Ovary (tissue), 9 donors: ENCODE results near the gene GALNT12. TPM values are rescaled to one million over a fixed set of nuclear protein-coding genes. Genes with fewer than 3 reads are reported as not detected.

Experiments
- DNase-seq, 5 donors: peaks; one replicate each; pipeline ENCODE4 v3.0.0-alpha.2; 2019 to 2020
- H3K27ac ChIP-seq, 2 donors: fragments of 200-600 bp; one replicate each; pipeline versions ENCODE4 v1.5.1 to v1.8.0; 2019 to 2022
- H3K27me3 ChIP-seq: fragments of 200-600 bp; one replicate; pipeline ENCODE4 v1.8.0; 2022
- H3K36me3 ChIP-seq: fragments of 200-600 bp; sonication (generic); one replicate; pipeline ENCODE4 v1.5.1; 2019
- H3K4me1 ChIP-seq: one replicate; pipeline ENCODE4 v1.8.1; 2013; ENCODE audit warnings: mild to moderate bottlenecking, moderate library complexity; ENCODE audit not compliant: insufficient read depth
- H3K4me3 ChIP-seq: fragments of 200-600 bp; sonication (generic); one replicate; pipeline ENCODE4 v1.5.1; 2017
- H3K9me3 ChIP-seq, 2 donors: fragments of 200-600 bp in 1 of 2; sonication (generic) in 1 of 2; one replicate each; pipeline versions ENCODE4 v1.5.1 to v1.8.1; 2013 to 2019; ENCODE audit warnings: mild to moderate bottlenecking in 1 of 2, moderate library complexity in 1 of 2
- CTCF ChIP-seq, 3 donors: fragments of 450-650 bp in 2 of 3; fragments of 200-600 bp in 1 of 3; IDR thresholded peaks; one replicate each; pipeline versions ENCODE4 v1.5.1 to v1.8.0; 2016 to 2022; ENCODE audit warnings: antibody characterized with exemption in 3 of 3, mild to moderate bottlenecking in 1 of 3
- EP300 ChIP-seq: sonication (generic); formaldehyde crosslinking; IDR thresholded peaks from one replicate; pipeline ENCODE4 v1.6.1; 2017; ENCODE audit warnings: antibody characterized with exemption
- POLR2A ChIP-seq: fragments of 450-650 bp; IDR thresholded peaks from one replicate; pipeline ENCODE4 v1.6.1; 2017; ENCODE audit warnings: antibody characterized with exemption, mild to moderate bottlenecking, moderate library complexity
- whole genome bisulfite sequencing, 3 donors: extraction: QIAGEN DNeasy Blood & Tissue Kit in 1 of 3; methylation state at CpG; one replicate each; pipeline versions ENCODE4 v1.1.5 to v1.1.7; 2013 to 2017; 5-methylcytosine and 5-hydroxymethylcytosine counted together
- intact Hi-C, 4 donors: fragments of 100-400 bp; cut with DNase I; formaldehyde crosslinking; loops; one replicate each; pipeline versions ENCODE4 v1.11.0 to v1.15.1; 2022 to 2023
- polyA plus RNA-seq, 2 donors: library from polyadenylated mRNA; stranded (reverse); fragments of 200-250 nt in 1 of 2; fragments of 350-450 nt in 1 of 2; fragmentation: Illumina TruSeq in 1 of 2; extraction: RNeasy Lipid Tissue Mini Kit (QIAGEN cat#74804) in 1 of 2; gene quantifications; one replicate each; pipeline ENCODE4 v1.2.3, GENCODE V29; 2013 to 2014
- total RNA-seq, 7 donors: library from RNA; depleted of rRNA in 2 of 7; stranded (reverse); fragments of >200 nt in 2 of 7; fragmentation: NEBNext Ultra II Directional in 3 of 7; extraction: Animal tissue kit (Norgen Biotek cat#: 25700) in 3 of 7; gene quantifications; one replicate each; pipeline versions ENCODE4 v1.1.0 to v1.2.4, GENCODE V29; 2016 to 2023
- donor health status: DM: no; HTN: no; CAD: no; lungs with moderate emphysema.
- donor health status: DM: no; HTN: no; CAD: no.
- donor health status: Bipolar disorder and iron deficiency.
- donor health status: DM: yes; HTN: yes; CAD: no.
- donor health status: DM: no; HTN: no; CAD: no.
- donor health status: DM: yes; HTN: yes; CAD: no.

GALNT12 gene
- total and polyA plus RNA-seq, 9 donors = 0.23 to 7.0 (median 1.4) TPM

GRCh38 chr9:98821831-98822230 is 14.4 kb downstream of the GALNT12 start:
- Histone ChIP-seq H3K4me1 (no peaks in the 10 kb centered on the region), H3K27ac (no peak overlapping the region), H3K36me3 (no peaks in the 10 kb centered on the region), H3K4me3 (no peak overlapping the region), H3K9me3 (no peaks in the 10 kb centered on the region), H3K27me3 (no peaks in the 10 kb centered on the region)
- WGBS, 3 donors = 84 to 93% (median 92%) methylated on average over 2 of the region's 2 CpGs
- intact Hi-C loops = no loop called here
- DNase-seq = no peak
- no peak for TF ChIP-seq EP300
- no peak for TF ChIP-seq POLR2A

- Histone ChIP-seq H3K27ac (no peak overlapping the region), H3K27me3 (no peaks in the 10 kb centered on the region), H3K4me3 (no peak overlapping the region), H3K36me3 (no peaks in the 10 kb centered on the region), H3K9me3 (no peaks in the 10 kb centered on the region), H3K4me1 (no peaks in the 10 kb centered on the region)
- no peak for DNase-seq
- TF ChIP-seq EP300 (no peak), CTCF (IDR thresholded peaks at IDR 0.05) (no peak), POLR2A (no peak)
- intact Hi-C loops = no loop called here
- WGBS, 3 donors = 81 to 88% (median 85%) methylated on average over 6 of the region's 6 CpGs
These were observed 15.2 kb downstream of the GALNT12 start for GRCh38 chr9:98822661-98823060.

GRCh38 chr9:98823666-98824334 is 16.3 kb downstream of the GALNT12 start:
- intact Hi-C loops = no loop called here
- Histone ChIP-seq H3K27ac (no peak overlapping the region), H3K36me3 (no peaks in the 10 kb centered on the region), H3K4me3 (no peak overlapping the region), H3K9me3 (no peaks in the 10 kb centered on the region), H3K4me1 (no peaks in the 10 kb centered on the region), H3K27me3 (no peaks in the 10 kb centered on the region)
- TF ChIP-seq POLR2A (no peak), CTCF (IDR thresholded peaks at IDR 0.05) (no peak), EP300 (no peak)
- WGBS, 3 donors = 90 to 95% (median 92%) methylated on average over 3 of the region's 3 CpGs
- no peak for DNase-seq

GRCh38 chr9:98825414-98825813 is 17.9 kb downstream of the GALNT12 start:
- H3K9me3 ChIP-seq = no peaks in the 10 kb centered on the region
- H3K27ac ChIP-seq = no peak overlapping the region
- no peaks in the 10 kb centered on the region for H3K4me1 ChIP-seq
- H3K4me3 ChIP-seq = no peak overlapping the region
- WGBS, 3 donors = 77 to 83% (median 79%) methylated on average over 3 of the region's 3 CpGs
- no peaks in the 10 kb centered on the region for H3K27me3 ChIP-seq
- no peak for TF ChIP-seq EP300
- no peaks in the 10 kb centered on the region for H3K36me3 ChIP-seq
- DNase-seq = no peak
- intact Hi-C loops = no loop called here

GRCh38 chr9:98826716-98827115 is 19.2 kb downstream of the GALNT12 start:
- 93 to 96% (median 93%) methylated on average over 20 of the region's 20 CpGs for WGBS, 3 donors
- Histone ChIP-seq H3K9me3 (no peaks in the 10 kb centered on the region), H3K36me3 (no peaks in the 10 kb centered on the region), H3K27me3 (no peaks in the 10 kb centered on the region), H3K27ac (no peak overlapping the region), H3K4me3 (no peak overlapping the region), H3K4me1 (no peaks in the 10 kb centered on the region)
- no peak for DNase-seq
- intact Hi-C loops = no loop called here
- no peak for TF ChIP-seq POLR2A
- TF ChIP-seq EP300 = no peak
- TF ChIP-seq CTCF (IDR thresholded peaks at IDR 0.05) = no peak
